GM21717 (cell line): Measurements from ENCODE around the gene ZFPM1.
"Not testable (repeated sequence)": the region's sequence is repeated elsewhere in the genome, so short reads cannot be mapped to it uniquely, and the experiment has no call there.

Source experiments
- ATAC-seq: cut with Tn5 transposase; IDR thresholded peaks from one replicate; pipeline ENCODE4 v1.9.1; 2021; ENCODE audit warnings: mild to moderate bottlenecking, moderate library complexity; ENCODE audit not compliant: unreplicated experiment

The ZFPM1 gene

GRCh38 chr16:88478889-88479792 lies 26.1 kb downstream of the ZFPM1 start:
- no peak for ATAC-seq

- ATAC-seq: no peak
Observed at GRCh38 chr16:88479793-88480760, 27.0 kb downstream of the ZFPM1 start.

DNA sequence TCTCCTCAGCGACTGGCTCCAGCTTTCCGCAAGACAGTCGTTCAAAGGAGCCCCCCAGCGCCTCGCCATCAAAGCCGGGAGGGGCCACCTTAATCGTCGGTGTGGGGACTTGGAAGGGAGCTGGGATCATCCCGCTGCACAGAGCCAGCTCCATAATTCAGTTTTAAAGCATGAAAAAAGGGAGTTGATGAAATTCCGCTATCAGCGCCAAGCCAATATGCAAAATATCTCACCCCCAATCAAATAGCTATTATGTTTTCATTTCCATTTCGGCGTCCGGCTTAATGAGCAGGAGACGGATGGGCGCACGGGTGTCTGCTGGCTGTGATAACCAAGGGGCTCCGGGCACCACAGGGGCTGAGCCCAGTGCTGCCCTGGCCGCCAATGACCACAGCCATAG lies 27.7 kb downstream of the ZFPM1 start:
- no peak for ATAC-seq

- no peak for ATAC-seq
Observed at GRCh38 chr16:88481851-88482250, 28.8 kb downstream of the ZFPM1 start.

DNA sequence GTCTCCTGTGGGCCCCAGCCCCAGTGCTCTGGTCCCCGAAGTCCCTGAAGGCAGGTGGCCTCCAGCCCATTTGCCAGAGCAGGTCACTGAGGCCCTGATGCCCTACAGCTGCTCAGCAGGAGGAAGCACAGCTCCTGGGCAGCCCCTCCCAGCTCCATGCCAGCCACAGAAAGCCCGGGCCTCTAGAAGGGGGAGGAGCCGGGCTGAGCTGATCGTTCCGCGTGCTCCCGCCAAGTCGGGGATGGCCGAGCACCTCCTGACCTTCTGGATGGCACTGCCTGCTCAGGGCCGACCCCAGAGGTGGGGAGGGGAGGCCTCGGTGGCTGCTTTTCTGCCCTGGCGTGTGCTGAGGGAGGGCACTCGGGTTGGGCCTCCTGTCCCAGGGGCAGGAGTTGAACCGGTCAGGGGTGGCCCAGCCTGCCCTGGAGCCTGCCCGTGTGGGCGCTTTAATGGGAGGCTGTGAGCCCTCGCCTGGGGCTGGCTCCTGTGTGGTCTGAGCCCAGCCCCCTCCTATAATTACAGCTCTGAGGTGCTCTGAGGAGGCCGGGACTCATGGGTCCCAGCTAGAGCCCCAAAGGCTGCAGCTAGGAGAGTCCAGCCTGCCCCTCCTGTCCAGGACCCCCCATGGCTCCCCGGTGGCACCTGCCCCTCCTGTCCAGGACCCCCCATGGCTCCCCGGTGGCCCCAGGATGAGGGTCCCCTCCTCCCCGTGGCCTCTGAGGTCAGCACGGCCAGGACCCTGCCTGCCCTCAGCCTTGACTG lies 29.7 kb downstream of the ZFPM1 start:
- ATAC-seq: no peak

- no peak for ATAC-seq
Observed at GRCh38 chr16:88483392-88483641, 30.2 kb downstream of the ZFPM1 start.

DNA sequence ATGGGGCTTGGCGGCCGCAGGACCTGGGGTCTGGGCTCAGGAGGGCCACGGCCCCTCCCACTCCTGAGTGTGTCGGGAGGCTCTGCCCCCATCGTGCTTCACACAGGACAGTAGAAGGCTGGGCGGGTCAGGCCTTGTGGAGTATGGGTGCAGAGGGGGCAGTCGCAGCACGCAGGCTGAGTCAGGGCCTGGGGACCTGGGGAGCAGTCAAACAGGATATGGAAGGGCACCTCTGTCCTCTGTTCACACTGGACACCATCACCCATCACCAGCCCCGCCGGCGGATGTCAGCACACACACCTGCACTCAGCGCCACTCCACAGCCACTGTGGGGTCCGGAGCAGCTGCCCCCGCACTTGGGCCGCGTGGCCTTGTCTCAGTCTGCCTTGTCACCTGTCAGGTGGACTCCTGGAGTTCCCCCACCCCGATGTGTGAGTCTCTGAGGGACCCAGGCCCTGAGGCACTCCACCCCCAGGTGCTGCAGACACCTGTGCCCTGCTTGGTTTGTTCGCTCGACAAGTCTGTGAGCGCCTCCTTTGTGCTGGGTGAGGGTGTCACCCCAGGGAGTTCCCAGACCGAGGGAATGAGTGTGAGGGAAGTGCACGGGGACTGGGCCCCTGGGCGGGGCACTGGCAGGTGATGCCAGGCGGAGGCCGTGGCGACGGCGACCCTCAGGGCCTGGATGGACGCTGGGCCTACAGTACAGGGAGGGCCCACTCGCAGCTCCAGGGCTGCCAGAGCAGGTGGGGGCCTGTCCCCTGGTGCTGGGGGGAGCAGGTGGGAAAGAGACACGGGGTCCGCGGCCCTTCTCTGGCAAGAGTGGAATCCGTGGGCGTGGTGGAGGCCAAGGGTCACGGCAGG lies 31.7 kb downstream of the ZFPM1 start:
- ATAC-seq: no peak

- ATAC-seq: not testable (repeated sequence)
Observed at GRCh38 chr16:88485366-88485741, 32.3 kb downstream of the ZFPM1 start.

DNA sequence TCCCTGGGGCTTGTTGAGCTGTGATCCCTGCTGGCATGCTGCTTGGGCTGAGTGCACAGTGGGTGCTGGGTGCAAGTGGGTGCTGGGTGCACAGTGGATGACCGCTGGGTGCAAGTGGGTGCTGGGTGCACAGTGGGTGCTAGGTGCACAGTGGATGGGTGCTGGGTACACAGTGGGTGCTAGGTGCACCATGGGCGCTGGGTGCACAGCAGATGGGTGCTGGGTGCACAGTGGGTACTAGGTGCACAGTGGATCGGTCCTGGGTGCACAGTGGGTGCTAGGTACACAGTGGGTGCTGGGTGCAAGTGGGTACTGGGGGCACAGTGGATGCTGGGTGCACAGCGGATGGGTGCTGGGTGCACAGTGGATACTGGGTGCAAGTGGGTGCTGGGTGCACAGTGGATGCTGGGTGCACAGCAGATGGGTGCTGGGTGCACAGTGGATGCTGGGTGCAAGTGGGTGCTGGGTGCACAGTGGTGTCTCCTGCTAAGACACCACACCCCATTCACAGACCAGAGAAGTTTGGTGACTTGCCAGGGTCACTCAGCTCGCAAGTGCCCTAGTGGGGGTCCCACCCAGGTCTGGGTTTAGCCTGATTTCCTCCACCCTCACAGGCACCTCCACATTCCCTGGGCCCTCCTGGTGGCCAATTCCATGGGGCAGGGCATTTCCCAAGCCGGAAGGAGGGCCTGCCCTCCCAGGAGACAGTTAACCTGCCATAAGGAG lies 33.5 kb downstream of the ZFPM1 start:
- no peak for ATAC-seq

- no peak for ATAC-seq
Observed at GRCh38 chr16:88487124-88487432, 34.0 kb downstream of the ZFPM1 start.

DNA sequence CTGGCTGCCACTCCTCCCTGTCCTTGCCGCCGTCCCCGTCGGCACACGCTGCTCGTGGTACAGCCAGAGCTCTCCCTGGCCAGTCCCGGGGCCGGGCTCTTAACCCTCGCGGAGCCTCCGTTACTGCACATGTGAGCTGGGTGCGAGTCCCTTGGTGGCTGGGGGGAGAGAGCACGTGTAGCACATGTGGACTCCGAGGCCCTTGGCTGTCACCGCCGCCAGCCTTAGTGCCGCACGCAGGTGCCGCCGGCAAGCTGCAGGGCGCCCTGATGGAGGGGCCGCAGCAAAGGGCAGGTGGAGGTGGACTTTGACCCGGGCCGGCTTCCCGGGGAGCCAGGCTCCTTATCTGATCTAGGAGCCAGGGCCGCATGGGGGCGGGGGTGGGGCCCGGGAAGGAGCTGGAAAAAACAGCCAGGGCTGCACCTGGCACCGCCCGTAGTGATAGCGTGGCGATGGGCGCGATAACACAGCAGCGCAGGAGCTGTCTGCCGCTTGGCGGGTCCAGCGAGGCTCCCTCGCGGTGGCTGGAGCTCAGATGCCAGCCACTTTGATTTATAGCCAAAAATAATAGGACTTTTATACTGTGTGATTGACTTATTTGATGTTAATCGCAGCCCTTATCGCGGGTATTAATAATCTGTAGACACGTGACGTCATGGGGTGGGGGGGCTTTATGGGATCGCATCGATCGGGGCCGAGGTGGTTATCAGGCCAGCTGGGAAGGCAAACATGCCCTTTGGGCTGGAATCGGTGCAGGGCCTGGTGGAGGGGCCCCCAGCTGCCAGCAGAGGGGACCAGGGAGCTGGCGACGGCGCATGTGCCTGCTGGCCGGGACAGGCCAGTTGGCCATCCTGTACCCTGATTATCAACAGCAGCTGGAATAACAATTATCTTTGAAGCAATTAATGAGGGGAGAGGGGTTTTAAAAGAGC lies 35.1 kb downstream of the ZFPM1 start:
- ATAC-seq: no peak

DNA sequence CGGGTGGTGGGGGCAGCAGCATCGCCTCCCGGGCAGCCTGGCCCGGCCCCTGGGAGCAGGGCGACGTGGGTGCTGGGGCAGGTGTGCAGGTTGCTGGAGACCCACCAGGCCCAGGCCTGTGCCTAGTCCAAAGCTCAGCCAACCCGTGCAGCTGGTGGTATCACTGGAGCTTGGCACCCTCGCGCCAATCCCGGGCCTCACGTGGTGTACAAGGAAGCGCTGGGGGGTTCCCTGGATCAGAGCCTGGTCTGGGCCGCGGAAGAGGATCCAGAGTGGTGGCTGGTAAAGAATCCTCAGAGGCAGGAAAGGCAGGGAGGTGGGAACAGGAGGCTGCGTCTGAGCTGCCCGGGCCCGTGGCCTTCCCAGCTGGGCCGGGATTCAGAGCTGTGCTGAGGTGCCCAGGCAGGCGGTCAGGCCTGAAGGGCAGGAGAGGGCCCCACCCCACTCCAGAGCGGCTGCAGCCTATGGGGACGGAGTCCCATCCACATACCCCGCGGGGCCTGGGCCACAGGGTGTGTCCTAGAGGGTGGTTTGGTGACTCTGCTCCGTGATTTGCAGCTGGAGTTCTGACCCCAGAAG lies 36.2 kb downstream of the ZFPM1 start:
- no peak for ATAC-seq

DNA sequence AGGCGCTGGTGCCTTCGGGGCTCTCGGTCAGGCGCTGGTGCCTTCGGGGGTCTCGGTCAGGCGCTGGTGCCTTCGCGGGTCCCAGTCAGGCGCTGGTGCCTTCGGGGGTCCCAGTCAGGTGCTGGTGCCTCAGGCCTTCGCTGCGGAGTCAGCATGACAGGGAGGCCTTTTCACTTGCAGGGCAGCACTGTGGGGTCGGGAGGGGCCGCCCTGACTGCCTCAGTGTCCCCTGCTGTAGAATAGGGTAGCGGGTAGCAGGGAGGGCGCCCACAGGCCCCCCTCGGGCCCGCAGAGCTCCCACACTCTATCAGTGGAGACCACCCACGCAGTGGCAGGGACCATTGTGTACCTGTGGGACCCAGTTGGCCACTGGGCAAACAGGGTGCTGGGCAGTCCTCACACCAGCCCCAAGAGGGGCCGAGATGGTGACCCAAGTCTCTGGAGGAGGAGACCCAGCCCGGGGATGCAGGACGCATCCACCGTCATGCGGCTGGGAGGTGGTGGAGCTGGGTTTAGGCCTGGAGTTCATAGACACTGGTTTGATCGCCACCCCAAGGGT lies 38.0 kb downstream of the ZFPM1 start:
- ATAC-seq: no peak

GRCh38 chr16:88491560-88492310 lies 38.7 kb downstream of the ZFPM1 start:
- ATAC-seq: no peak

DNA sequence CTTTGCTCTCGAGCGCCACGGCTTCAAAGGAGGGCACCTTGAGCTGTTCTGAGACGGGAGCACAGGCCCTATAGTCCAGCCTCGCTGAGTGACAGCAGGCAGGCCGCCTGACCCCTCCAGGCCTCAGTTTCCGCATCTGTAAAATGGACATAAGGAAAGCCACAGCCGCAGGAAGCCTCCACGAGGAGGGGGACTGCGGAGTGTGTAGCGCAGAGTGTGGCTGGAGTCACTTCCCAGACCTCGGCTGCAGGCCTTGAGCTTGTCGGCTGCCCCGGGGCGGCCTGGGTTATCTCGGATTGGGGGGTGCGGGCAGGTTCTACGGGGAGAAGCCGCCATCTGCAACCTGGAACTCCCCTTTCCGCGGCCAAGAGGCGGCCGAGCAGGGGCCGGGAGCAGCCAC lies 40.8 kb downstream of the ZFPM1 start:
- ATAC-seq: no peak

DNA sequence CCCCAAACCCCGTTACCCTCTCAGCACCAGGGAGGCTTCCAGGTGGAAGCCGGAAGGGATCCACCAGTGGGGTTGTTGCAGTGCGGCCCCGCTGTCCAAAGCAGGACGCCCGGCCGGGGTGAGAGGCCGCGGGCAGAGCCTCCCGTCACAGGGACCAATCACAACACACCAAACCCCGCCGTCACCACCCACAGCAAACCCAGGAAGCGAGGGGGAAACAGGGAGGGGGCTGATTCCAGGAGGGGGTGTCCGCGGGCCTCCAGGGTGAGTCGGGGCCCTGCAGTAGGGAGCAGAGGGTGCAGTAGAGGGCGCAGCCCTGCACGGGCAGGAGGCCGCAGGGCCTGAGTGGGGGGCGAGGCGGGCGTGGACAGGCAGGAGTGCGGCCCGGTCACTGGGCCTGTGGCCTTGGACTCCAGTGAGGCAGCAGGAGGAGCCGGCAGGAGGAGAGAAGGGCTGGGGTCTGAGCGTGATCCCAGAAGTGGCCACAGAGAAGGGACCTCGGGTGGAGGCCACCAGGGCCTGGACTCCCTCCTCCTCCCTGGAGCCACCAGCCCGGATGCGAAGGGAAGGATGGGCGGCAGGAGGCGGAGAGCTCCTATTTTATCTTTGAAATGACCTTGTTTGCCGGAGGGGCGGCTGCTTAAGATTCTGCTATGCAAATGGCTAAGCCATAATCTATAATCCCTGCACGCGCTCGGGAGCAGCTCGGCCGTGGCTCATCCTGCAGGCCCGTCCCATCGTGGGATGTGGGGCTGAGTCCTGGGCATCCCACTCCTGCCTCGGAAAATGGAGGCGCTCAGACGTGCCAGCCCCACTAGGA lies 41.5 kb downstream of the ZFPM1 start:
- ATAC-seq: no peak
